Stimulated activated naive CD8-positive, alpha-beta T cell treated with anti-CD3 and anti-CD28 coated beads, Interleukin-15, amount 100 ng/mL, for 72 hours (primary cell): Measurements from ENCODE around the gene FXR2.
"Not testable (repeated sequence)": the region's sequence is repeated elsewhere in the genome, so short reads cannot be mapped to it uniquely, and the experiment has no call there.

ENCODE experiments used
- ATAC-seq: fragments of 150-1000 bp; cut with Tn5 transposase; 2 replicates; pipeline ENCODE4 v1.10.0; 2021; ENCODE audit warnings: mild to moderate bottlenecking, moderate library complexity
- DNase-seq, 2 donors: peaks; one replicate each; pipeline ENCODE4 v3.0.0; 2021 to 2022
- H3K27ac Mint-ChIP-seq, 2 donors: one replicate each; pipeline ENCODE4 v1.8.0; 2022; ENCODE audit warnings: mild to moderate bottlenecking in 2 of 2, mixed read lengths in 2 of 2, moderate library complexity in 2 of 2
- H3K27me3 Mint-ChIP-seq: one replicate; pipeline ENCODE4 v1.8.0; 2022; ENCODE audit warnings: mixed read lengths
- H3K4me1 Mint-ChIP-seq: one replicate; pipeline ENCODE4 v1.8.0; 2022; ENCODE audit warnings: mild to moderate bottlenecking, mixed read lengths
- H3K4me3 Mint-ChIP-seq, 2 donors: one replicate each; pipeline ENCODE4 v1.8.0; 2022; ENCODE audit warnings: mild to moderate bottlenecking in 2 of 2, mixed read lengths in 2 of 2, moderate library complexity in 1 of 2
- H3K9me3 Mint-ChIP-seq, 2 donors: one replicate each; pipeline ENCODE4 v1.8.0; 2022; ENCODE audit warnings: mixed read lengths in 2 of 2

Gene FXR2

GRCh38 chr17:7611635-7612293 lies 2.9 kb downstream of the FXR2 start:
- Mint-ChIP-seq H3K27me3 (no peaks in the 10 kb centered on the region), H3K4me3 (peak overlapping the region; percentile 47 to 65), H3K9me3 (no peaks in the 10 kb centered on the region), H3K4me1 (peaks cover 38% of the 10 kb centered on the region), H3K27ac (no peak overlapping the region)
- no peak for ATAC-seq
- no peak for DNase-seq

DNA sequence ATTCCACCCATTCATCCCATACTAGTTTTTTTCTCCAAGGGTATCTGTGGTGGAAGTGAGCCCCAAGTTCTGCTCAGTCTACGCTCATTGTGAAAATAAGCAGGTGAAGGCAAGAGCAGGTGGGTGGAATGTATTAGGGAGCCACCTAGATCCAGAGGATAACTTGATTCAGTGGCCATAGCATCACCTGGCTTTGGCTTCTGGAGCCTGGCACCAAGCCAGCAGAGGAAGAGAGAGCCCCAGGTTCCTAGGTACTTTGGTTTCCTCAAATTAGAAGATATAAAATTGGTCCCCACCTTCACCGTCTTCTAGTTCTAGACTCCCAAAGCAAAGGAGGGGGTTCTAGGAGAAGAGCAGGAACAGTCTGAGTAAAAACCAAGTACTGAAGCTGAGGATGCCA lies 4.1 kb downstream of the FXR2 start:
- ATAC-seq (no peak), DNase-seq (no peak)
- H3K27me3 Mint-ChIP-seq = no peaks in the 10 kb centered on the region
- no peaks in the 10 kb centered on the region for H3K9me3 Mint-ChIP-seq
- H3K4me1 Mint-ChIP-seq = peaks cover 47% of the 10 kb centered on the region
- no peak overlapping the region for H3K4me3 Mint-ChIP-seq
- H3K27ac Mint-ChIP-seq = peak overlapping the region in 1 of 2 donors; percentile 4

- Mint-ChIP-seq H3K27me3 (no peaks in the 10 kb centered on the region), H3K4me3 (no peak overlapping the region), H3K4me1 (peaks cover 20% of the 10 kb centered on the region), H3K27ac (peak overlapping the region in 1 of 2 donors; percentile 15), H3K9me3 (no peaks in the 10 kb centered on the region)
- DNase-seq (no peak), ATAC-seq (no peak)
Measured at GRCh38 chr17:7606280-7606679, 8.4 kb downstream of the FXR2 start.

GRCh38 chr17:7597561-7597960 lies 17.1 kb downstream of the FXR2 start:
- not testable (repeated sequence) for H3K4me3 Mint-ChIP-seq, H3K27me3 Mint-ChIP-seq, DNase-seq, ATAC-seq, H3K9me3 Mint-ChIP-seq, H3K4me1 Mint-ChIP-seq, H3K27ac Mint-ChIP-seq

- Mint-ChIP-seq H3K27ac (peak overlapping the region in 1 of 2 donors; percentile 15), H3K4me3 (no peak overlapping the region), H3K27me3 (no peaks in the 10 kb centered on the region), H3K4me1 (peaks cover 6% of the 10 kb centered on the region), H3K9me3 (no peaks in the 10 kb centered on the region)
- ATAC-seq (no peak), DNase-seq (peak in 1 of 2 donors; percentile 9)
Measured at GRCh38 chr17:7593296-7593695, 21.4 kb downstream of the FXR2 start.

DNA sequence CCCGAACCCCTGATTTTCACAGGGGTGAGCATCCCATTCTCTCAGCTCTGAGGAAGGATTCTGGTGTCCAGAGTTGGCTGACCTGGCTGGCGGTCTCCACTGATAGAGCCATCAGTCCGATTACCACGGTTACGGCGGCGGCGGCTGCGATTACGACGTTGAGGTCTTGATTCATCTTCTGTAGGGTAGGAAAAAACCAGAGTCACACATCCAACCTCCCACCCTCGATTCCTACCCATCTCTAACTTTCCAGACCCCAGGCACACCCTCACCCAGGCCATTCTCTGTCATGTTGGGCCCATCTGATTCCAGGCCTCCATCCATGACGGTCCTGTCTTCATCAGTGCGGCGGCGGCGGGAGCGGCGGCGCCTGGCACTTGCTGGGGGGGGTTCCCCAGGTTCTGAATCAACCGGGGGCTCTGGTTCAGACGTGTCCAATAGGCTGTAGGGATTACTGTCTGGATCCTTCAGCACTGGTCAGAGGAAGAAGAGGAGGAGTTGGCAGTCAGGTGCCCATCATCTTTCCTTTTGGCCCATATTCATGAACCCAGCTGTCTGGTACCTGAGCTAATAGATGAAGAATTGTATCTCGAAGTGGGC lies 22.2 kb downstream of the FXR2 start:
- Mint-ChIP-seq H3K27me3 (no peaks in the 10 kb centered on the region), H3K4me3 (no peak overlapping the region), H3K27ac (no peak overlapping the region), H3K4me1 (peaks cover 13% of the 10 kb centered on the region), H3K9me3 (no peaks in the 10 kb centered on the region)
- ATAC-seq (no peak), DNase-seq (no peak)

GRCh38 chr17:7591596-7591995 lies 23.1 kb downstream of the FXR2 start:
- Mint-ChIP-seq H3K27ac (peak overlapping the region in 1 of 2 donors; percentile 65), H3K9me3 (no peaks in the 10 kb centered on the region), H3K27me3 (no peaks in the 10 kb centered on the region), H3K4me3 (no peak overlapping the region), H3K4me1 (peaks cover 19% of the 10 kb centered on the region)
- DNase-seq (peak in 1 of 2 donors; percentile 7), ATAC-seq (no peak)

GRCh38 chr17:7590743-7591142 lies 24.0 kb downstream of the FXR2 start:
- peak overlapping the region in 1 of 2 donors; percentile 88 for H3K27ac Mint-ChIP-seq
- peaks cover 22% of the 10 kb centered on the region for H3K4me1 Mint-ChIP-seq
- DNase-seq = no peak

DNA sequence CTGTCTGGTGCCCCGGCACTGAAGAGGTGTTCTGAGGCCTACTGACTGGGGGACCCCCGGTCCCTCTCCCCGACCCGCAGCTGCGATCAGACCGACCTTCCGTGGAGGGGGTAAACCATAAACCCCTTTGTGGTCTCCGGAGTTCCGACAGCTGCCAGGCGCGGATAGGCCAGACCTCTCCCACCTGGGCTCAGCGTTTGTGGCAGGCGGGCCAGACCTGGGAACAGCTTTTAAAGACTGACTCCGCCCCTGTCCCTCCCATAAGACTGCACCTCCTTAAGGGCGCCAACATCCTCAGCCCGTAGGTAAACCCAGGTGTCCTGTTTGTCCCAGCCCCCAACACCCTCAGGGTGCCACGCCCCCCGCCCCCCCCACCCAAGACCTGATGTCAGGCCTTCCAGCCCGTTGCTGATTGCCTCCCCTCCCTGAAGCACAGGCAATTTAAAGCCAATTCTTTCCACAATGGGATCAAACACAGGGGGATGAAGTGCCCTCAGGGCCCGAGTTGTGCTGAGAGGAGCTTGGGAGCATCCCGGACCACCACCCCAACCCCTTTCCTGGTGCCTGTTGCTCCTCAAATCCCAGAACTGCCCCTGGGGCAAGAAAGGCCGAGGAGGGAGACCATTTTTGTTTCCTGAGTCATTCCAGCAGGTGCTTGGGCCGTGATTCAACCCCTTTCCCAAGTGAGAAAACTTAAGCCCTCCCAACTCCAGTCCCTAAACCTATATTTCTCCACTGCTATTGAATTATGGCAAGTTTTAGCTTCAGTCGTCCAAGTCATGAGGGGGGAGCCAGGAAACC lies 24.6 kb downstream of the FXR2 start, which contains the start of gene SOX15:
Gene SOX15 (minus strand): TSS at position 204 of the 801 bp plus-strand sequence. CDS start 418 bp downstream, outside the sequence.
- ATAC-seq (no peak), DNase-seq (no peak)
- H3K9me3 Mint-ChIP-seq = no peaks in the 10 kb centered on the region
- H3K4me1 Mint-ChIP-seq = peaks cover 29% of the 10 kb centered on the region
- H3K27ac Mint-ChIP-seq = peak within 1 kb of the TSS; percentile 42 to 88
- no peaks in the 10 kb centered on the region for H3K27me3 Mint-ChIP-seq
- H3K4me3 Mint-ChIP-seq = no peak within 1 kb of the TSS

More at GRCh38 chr17:7590743-7591142, 24.0 kb downstream of the FXR2 start:
- ATAC-seq = peak; percentile 24
- no peaks in the 10 kb centered on the region for H3K27me3 Mint-ChIP-seq
- no peak overlapping the region for H3K4me3 Mint-ChIP-seq
- no peaks in the 10 kb centered on the region for H3K9me3 Mint-ChIP-seq

GRCh38 chr17:7589204-7589868 lies 25.4 kb downstream of the FXR2 start:
- ATAC-seq (peak; percentile 84), DNase-seq (peak; percentile 62 to 69)
- Mint-ChIP-seq H3K4me1 (peaks cover 36% of the 10 kb centered on the region), H3K27me3 (no peaks in the 10 kb centered on the region), H3K27ac (peak overlapping the region in 1 of 2 donors; percentile 42), H3K4me3 (no peak overlapping the region), H3K9me3 (no peaks in the 10 kb centered on the region)

DNA sequence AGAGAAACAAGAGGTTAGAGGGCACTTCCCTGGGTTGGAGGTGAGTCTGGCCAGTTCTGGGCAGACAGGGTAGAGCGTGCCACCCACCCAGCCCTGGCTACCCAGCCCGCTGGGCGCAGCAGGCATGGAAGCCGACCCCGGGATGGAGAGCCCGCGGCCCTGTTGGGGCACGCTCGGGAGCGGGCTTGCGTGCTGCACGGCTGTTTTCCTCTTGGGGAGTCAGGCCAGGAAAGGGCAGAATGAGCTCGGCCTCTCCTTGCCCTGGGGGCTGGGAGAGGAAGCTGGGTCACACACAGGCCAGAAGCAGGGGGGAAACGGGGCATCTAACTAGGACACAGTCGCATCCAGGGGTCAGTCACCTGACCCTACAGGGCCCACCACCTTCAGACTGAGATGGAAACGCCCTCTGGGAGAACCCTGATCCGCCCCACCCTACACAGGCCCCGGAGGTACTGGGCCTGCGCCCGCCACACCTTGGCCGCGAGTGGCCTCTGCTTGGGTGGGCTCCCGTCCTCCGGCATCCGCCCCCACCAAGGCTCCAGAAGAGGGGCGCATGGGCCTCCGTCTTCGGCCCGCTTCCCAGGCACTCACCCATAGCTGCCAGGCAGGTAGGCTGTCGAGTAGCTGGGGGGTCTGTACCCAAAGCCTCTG lies 26.0 kb downstream of the FXR2 start:
- Mint-ChIP-seq H3K27ac (peak overlapping the region in 1 of 2 donors; percentile 75), H3K27me3 (no peaks in the 10 kb centered on the region)

DNA sequence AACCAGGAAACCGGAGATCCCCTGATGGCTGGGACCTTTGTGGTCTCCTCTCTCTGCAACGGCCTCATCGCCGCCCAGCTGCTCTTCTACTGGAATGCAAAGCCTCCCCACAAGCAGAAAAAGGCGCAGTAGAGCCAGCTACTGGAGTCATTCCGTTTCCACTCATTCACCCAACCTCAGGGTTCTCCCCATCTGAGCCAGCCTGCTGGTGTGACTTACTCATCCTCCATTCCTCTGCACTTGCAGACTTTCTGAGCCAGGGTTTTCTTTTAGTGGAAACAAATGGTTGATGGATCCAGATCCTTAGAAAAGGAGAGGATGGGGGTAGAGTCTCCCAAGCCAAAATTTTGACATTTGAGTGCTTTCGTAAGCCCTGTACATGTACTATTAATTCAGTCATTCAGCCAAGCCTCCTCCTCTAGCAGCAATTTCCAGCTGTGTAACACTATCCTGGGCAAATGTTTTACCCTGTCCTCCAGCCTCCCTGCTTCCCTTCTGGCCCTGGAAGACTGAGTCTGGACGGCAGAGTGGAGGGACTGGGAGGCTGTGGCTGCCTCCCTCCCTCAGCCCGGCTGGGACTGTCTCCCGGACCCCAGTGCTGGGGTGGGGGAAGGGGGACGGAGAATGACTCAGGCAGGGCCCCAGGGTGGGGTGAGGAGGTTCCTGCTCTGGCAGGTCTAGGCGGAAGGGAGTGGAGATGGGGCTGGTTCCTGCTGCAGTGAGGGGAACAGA lies 27.1 kb downstream of the FXR2 start:
- Mint-ChIP-seq H3K4me3 (no peak overlapping the region), H3K27ac (peak overlapping the region; percentile 48 to 52), H3K27me3 (no peaks in the 10 kb centered on the region), H3K4me1 (peaks cover 47% of the 10 kb centered on the region), H3K9me3 (no peaks in the 10 kb centered on the region)
- ATAC-seq (no peak), DNase-seq (no peak)

More for the DNA sequence above, 26.0 kb downstream of the FXR2 start:
- DNase-seq (no peak), ATAC-seq (no peak)
- no peak overlapping the region for H3K4me3 Mint-ChIP-seq
- H3K9me3 Mint-ChIP-seq = no peaks in the 10 kb centered on the region
- peaks cover 37% of the 10 kb centered on the region for H3K4me1 Mint-ChIP-seq

DNA sequence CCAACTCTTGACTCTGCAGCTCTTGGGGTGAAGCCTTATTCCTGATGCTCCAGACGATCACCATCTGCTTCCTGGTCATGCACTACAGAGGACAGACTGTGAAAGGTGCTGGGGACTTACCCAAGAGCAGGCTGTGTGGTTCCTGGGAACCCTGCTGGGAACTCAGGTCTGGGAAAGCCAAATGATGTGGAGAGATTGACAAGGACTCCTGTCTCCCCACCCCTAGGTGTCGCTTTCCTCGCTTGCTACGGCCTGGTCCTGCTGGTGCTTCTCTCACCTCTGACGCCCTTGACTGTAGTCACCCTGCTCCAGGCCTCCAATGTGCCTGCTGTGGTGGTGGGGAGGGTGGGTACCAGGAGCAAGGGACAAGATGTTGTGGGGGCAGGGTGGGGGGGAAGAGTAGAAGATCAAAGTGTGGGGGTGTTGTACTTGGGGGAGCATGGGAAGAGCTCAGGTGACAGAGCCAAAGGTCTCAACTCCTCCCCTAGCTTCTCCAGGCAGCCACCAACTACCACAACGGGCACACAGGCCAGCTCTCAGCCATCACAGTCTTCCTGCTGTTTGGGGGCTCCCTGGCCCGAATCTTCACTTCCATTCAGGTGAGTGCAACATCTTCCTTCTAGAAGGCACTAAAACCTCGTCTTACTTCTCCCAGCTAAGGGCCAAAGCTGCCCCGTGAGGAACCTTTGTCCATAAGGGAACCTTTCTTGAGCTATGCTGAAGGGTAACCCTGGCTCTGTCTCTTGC lies 27.9 kb downstream of the FXR2 start:
- Mint-ChIP-seq H3K27ac (peak overlapping the region; percentile 25 to 48), H3K4me1 (peaks cover 55% of the 10 kb centered on the region), H3K4me3 (no peak overlapping the region), H3K9me3 (no peaks in the 10 kb centered on the region), H3K27me3 (no peaks in the 10 kb centered on the region)
- no peak for ATAC-seq
- no peak for DNase-seq
